CD14-positive monocyte (primary cell): ENCODE data around the gene CD248. TPM values are rescaled to one million over a fixed set of nuclear protein-coding genes. Genes with fewer than 3 reads are reported as not detected.

Experiments
- DNase-seq, 3 donors: peaks; one replicate each; pipeline ENCODE4 v3.0.0-alpha.2; 2011 to 2022
- H2AFZ ChIP-seq: 2 replicates; pipeline ENCODE4 v1.6.0; 2012; ENCODE audit warnings: mild to moderate bottlenecking, low read depth, low read length, inconsistent platforms; ENCODE audit not compliant: insufficient read depth, poor library complexity, severe bottlenecking
- H3K27ac ChIP-seq, 2 donors: 1 replicate in 1 of 2; 2 replicates in 1 of 2; pipeline ENCODE4 v1.5.1; 2012 to 2013; ENCODE audit warnings: low read length in 2 of 2, control low read depth in 1 of 2, inconsistent platforms in 1 of 2, low read depth in 1 of 2, mild to moderate bottlenecking in 1 of 2
- H3K27me3 ChIP-seq, 2 donors: one replicate each; pipeline versions ENCODE4 v1.6.0 to v1.6.1; 2011 to 2013; ENCODE audit warnings: low read length in 2 of 2; ENCODE audit not compliant: control insufficient read depth in 2 of 2, insufficient read depth in 2 of 2
- H3K36me3 ChIP-seq, 2 donors: replicated peaks in 1 of 2; 1 replicate in 1 of 2; 2 replicates in 1 of 2; pipeline versions ENCODE4 v1.5.1 to v1.6.1; 2012 to 2013; ENCODE audit warnings: low read length in 2 of 2, control low read depth in 1 of 2, inconsistent platforms in 1 of 2, mild to moderate bottlenecking in 1 of 2; ENCODE audit not compliant: insufficient read depth in 2 of 2, control insufficient read depth in 1 of 2
- H3K4me1 ChIP-seq, 2 donors: 1 replicate in 1 of 2; 2 replicates in 1 of 2; pipeline versions ENCODE4 v1.5.1 to v1.6.1; 2012 to 2013; ENCODE audit warnings: low read length in 2 of 2, control low read depth in 1 of 2, inconsistent platforms in 1 of 2, mild to moderate bottlenecking in 1 of 2, moderate library complexity in 1 of 2; ENCODE audit not compliant: insufficient read depth in 2 of 2, control insufficient read depth in 1 of 2
- H3K4me2 ChIP-seq: replicated peaks from 2 replicates; pipeline ENCODE3; 2012; ENCODE audit warnings: low read length, moderate library complexity, mild to moderate bottlenecking; ENCODE audit not compliant: poor library complexity, severe bottlenecking; ENCODE audit errors: extremely low read depth
- H3K4me3 ChIP-seq, 3 experiments: fragments of 200-600 bp in 1 of 3; sonication (generic) in 1 of 3; replicated peaks in 1 of 3; 1 replicate in 2 of 3; 2 replicates in 1 of 3; pipeline ENCODE4 v1.5.1; 2011 to 2013; ENCODE audit warnings: low read length in 3 of 3, mild to moderate bottlenecking in 3 of 3, control low read depth in 2 of 3, low read depth in 2 of 3, inconsistent platforms in 1 of 3, moderate library complexity in 1 of 3
- H3K79me2 ChIP-seq: 2 replicates; pipeline ENCODE4 v1.6.0; 2012; ENCODE audit warnings: mild to moderate bottlenecking, control low read depth, inconsistent platforms, low read length, moderate library complexity; ENCODE audit not compliant: insufficient read depth
- H3K9ac ChIP-seq: 2 replicates; pipeline ENCODE4 v1.6.0; 2017; ENCODE audit warnings: low read length, mild to moderate bottlenecking; ENCODE audit not compliant: insufficient read depth, poor library complexity, severe bottlenecking
- H3K9me3 ChIP-seq, 2 donors: replicated peaks in 1 of 2; 1 replicate in 1 of 2; 2 replicates in 1 of 2; pipeline versions ENCODE4 v1.5.1 to v1.6.1; 2012 to 2013; ENCODE audit warnings: low read length in 2 of 2, control low read depth in 1 of 2; ENCODE audit not compliant: control insufficient read depth in 1 of 2, insufficient read depth in 1 of 2
- H4K20me1 ChIP-seq: 2 replicates; pipeline ENCODE4 v1.6.0; 2012; ENCODE audit warnings: mild to moderate bottlenecking, low read length, control low read depth, moderate library complexity; ENCODE audit not compliant: insufficient read depth
- H3K27ac Mint-ChIP-seq, 7 donors: one replicate each; pipeline ENCODE4 v1.8.0; 2020; ENCODE audit warnings: mild to moderate bottlenecking in 7 of 7, mixed read lengths in 7 of 7, moderate library complexity in 6 of 7, inconsistent platforms in 2 of 7
- H3K27me3 Mint-ChIP-seq, 3 donors: one replicate each; pipeline ENCODE4 v1.8.0; 2021 to 2022; ENCODE audit warnings: low read depth in 3 of 3, mild to moderate bottlenecking in 3 of 3, mixed read lengths in 3 of 3, moderate library complexity in 3 of 3, inconsistent platforms in 1 of 3
- H3K36me3 Mint-ChIP-seq, 2 donors: one replicate each; pipeline ENCODE4 v1.8.0; 2020; ENCODE audit warnings: mixed read lengths in 2 of 2, inconsistent platforms in 1 of 2, mild to moderate bottlenecking in 1 of 2
- H3K4me1 Mint-ChIP-seq: one replicate; pipeline ENCODE4 v1.8.0; 2020; ENCODE audit warnings: mild to moderate bottlenecking, mixed read lengths
- H3K4me3 Mint-ChIP-seq, 2 donors: one replicate each; pipeline ENCODE4 v1.8.0; 2020; ENCODE audit warnings: mild to moderate bottlenecking in 2 of 2, mixed read lengths in 2 of 2, moderate library complexity in 1 of 2
- H3K9me3 Mint-ChIP-seq, 7 donors: one replicate each; pipeline ENCODE4 v1.8.0; 2020 to 2022; ENCODE audit warnings: mixed read lengths in 7 of 7, mild to moderate bottlenecking in 6 of 7, moderate library complexity in 6 of 7, inconsistent platforms in 2 of 7
- CTCF ChIP-seq: fragments of 200-600 bp; IDR thresholded peaks from one replicate; pipeline ENCODE4 v1.8.0; 2022; ENCODE audit warnings: antibody characterized with exemption, mild to moderate bottlenecking
- WGBS: methylation state at CpG from one replicate; pipeline ENCODE4 v1.1.5; 2013; ENCODE audit warnings: missing lambda C conversion rate; ENCODE audit not compliant: insufficient coverage; 5-methylcytosine and 5-hydroxymethylcytosine counted together
- intact Hi-C, 2 donors: fragments of 100-400 bp; cut with micrococcal nuclease; formaldehyde crosslinking; loops; one replicate each; pipeline versions ENCODE4 v1.15.0 to v1.15.1; 2023
- polyA plus RNA-seq, 3 donors: library from polyadenylated mRNA; depleted of rRNA in 1 of 3; unstranded in 2 of 3; stranded (reverse) in 1 of 3; fragments of 300-500 nt in 2 of 3; fragments of >200 nt in 1 of 3; fragmentation: Illumina TruSeq in 2 of 3; gene quantifications; 1 replicate in 2 of 3; 2 replicates in 1 of 3; pipeline ENCODE4 v1.2.3, GENCODE V29; 2012 to 2021

CD248 gene
- polyA plus RNA-seq, 3 donors, result 0.05 to 0.13 TPM; not detected in 1

- DNase-seq, result no peak
- Histone ChIP-seq H3K36me3 (no peaks in the 10 kb centered on the region), H3K9ac (no peak overlapping the region), H3K4me1 (peaks cover 55 to 66% of the 10 kb centered on the region in 2 donors), H3K79me2 (no peaks in the 10 kb centered on the region), H3K9me3 (no peaks in the 10 kb centered on the region), H2AFZ (no peak overlapping the region), H3K4me2 (no peak overlapping the region), H3K27ac (no peak overlapping the region), H3K4me3 (no peak overlapping the region), H3K27me3 (no peaks in the 10 kb centered on the region), H4K20me1 (no peaks in the 10 kb centered on the region)
- peak overlapping the region in 1 of 2 donors; percentile 31 for H3K4me3 Mint-ChIP-seq
- no peak for TF ChIP-seq CTCF
- peak overlapping the region in 3 of 7 donors; percentile 35 to 87 (median 52) for H3K27ac Mint-ChIP-seq
- intact Hi-C loops, result loop anchor here in 1 of 2 donors (10.0 kb wide), 1 partner anchor 70 kb away; no protein-coding TSS in a partner anchor
- H3K9me3 Mint-ChIP-seq, result peaks cover 0 to 2% (median 0%) of the 10 kb centered on the region in 7 donors
- peaks cover 3 to 17% (median 15%) of the 10 kb centered on the region in 3 donors for H3K27me3 Mint-ChIP-seq
- WGBS, result 95% methylated on average over 16 of the region's 17 CpGs
- H3K4me1 Mint-ChIP-seq, result peaks cover 48% of the 10 kb centered on the region
- peaks cover 0 to 2% of the 10 kb centered on the region in 2 donors for H3K36me3 Mint-ChIP-seq
These were observed 2.0 kb downstream of the CD248 start for GRCh38 chr11:66314561-66315497.

DNA sequence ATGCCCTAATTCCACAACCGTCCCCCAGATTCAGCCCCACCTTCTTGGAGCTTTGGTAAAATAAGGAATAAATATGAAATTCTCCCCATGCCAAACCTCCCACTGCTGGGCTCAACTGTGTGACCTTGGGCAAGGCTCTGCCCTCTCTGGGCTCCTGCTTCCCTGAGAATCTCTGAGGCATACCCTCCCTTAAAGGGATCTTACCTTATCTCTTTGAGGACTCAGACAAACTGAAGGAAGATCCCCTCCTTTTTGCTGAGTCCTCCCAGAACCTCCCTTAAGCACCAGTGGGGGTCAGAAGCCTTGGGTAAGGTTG, 2.7 kb downstream of the CD248 start:
- intact Hi-C loops, result loop anchor here in 1 of 2 donors (10.0 kb wide), 1 partner anchor 71 kb away; no protein-coding TSS in a partner anchor
- peaks cover 52 to 63% of the 10 kb centered on the region in 2 donors for H3K4me1 ChIP-seq
- H3K4me3 Mint-ChIP-seq, result no peak overlapping the region
- H3K27me3 Mint-ChIP-seq, result peaks cover 4 to 18% (median 15%) of the 10 kb centered on the region in 3 donors
- no peak overlapping the region for H3K9ac ChIP-seq
- H3K4me2 ChIP-seq, result no peak overlapping the region
- H3K9me3 Mint-ChIP-seq, result peaks cover 0 to 2% (median 0%) of the 10 kb centered on the region in 7 donors
- peaks cover 0 to 2% of the 10 kb centered on the region in 2 donors for H3K36me3 Mint-ChIP-seq
- H3K27ac ChIP-seq, result no peak overlapping the region
- H4K20me1 ChIP-seq, result no peaks in the 10 kb centered on the region
- H3K27ac Mint-ChIP-seq, result no peak overlapping the region
- peaks cover 46% of the 10 kb centered on the region for H3K4me1 Mint-ChIP-seq
- TF ChIP-seq CTCF, result no peak
- WGBS, result no CpG with 5 or more reads among the region's 1 CpG
- no peak for DNase-seq
- no peak overlapping the region for H3K4me3 ChIP-seq
- no peaks in the 10 kb centered on the region for H3K36me3 ChIP-seq
- no peaks in the 10 kb centered on the region for H3K79me2 ChIP-seq
- H3K27me3 ChIP-seq, result no peaks in the 10 kb centered on the region
- no peaks in the 10 kb centered on the region for H3K9me3 ChIP-seq
- no peak overlapping the region for H2AFZ ChIP-seq
